ENCODE results near the gene HMGB3. TPM values are rescaled to one million over a fixed set of nuclear protein-coding genes. Genes with fewer than 3 reads are reported as not detected.

Gene HMGB3
- total RNA-seq, 1 experiment from 2014 or later = 373 TPM

DNA sequence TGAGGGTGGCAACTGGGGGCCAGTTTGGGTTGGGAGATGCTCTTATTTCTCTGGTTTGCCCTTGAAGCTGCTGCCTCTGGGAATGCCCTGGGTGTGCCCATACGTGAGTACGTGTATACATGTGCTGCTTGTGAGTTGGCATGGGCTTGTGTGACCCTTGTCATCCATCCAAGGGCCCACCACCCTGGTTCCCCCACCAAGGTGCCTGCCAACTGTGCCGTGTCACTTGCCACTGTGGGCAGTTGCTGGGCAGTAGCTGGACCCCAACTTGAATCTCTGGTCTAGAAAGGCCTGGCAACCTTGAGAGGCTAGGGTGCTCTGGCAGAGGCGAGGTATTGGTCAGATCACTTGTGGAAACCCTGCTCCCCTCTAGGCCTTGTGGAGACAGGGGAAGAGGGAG is 2.4 kb upstream of the HMGB3 start:
- H3K14ac ChIP-seq (ENCODE audit: insufficient read depth, low read length) = no peak overlapping the region; the same call in 1 of the 2 replicates
- H4K20me1 ChIP-seq (ENCODE audit: control insufficient read depth, insufficient read depth, insufficient read length) = no peaks in the 10 kb centered on the region
- H2BK120ac ChIP-seq (ENCODE audit: low read depth, low read length, poor library complexity, severe bottlenecking) = no peak overlapping the region
- no peak overlapping the region for H4K5ac ChIP-seq (ENCODE audit: insufficient read length, low read depth, low read length)
- no peak overlapping the region for H2BK12ac ChIP-seq (ENCODE audit: insufficient read length, low read depth, low read length)
- Mint-ChIP-seq H3K4me3 (no peak overlapping the region), H3K27ac (no peak overlapping the region; a peak in 1 of 7 replicates), H3K9me3 (peaks cover 48 to 57% of the 10 kb centered on the region in 2 experiments), H3K27me3 (ENCODE audit: low read depth) (peaks cover 20% of the 10 kb centered on the region), H3K4me1 (peaks cover 3 to 23% of the 10 kb centered on the region in 2 experiments), H3K36me3 (ENCODE audit: insufficient read depth in 1 of 3, low read depth in 3 of 3) (peaks cover 12 to 16% (median 15%) of the 10 kb centered on the region in 3 experiments)
- H2AK5ac ChIP-seq (ENCODE audit: insufficient read length, low read length) = no peak overlapping the region
- H3K9me3 ChIP-seq (ENCODE audit: control insufficient read depth, low read depth, low read length) = no peaks in the 10 kb centered on the region
- no peak overlapping the region for H3K9ac ChIP-seq (ENCODE audit: extremely low read depth, insufficient read length, low read length)
- H2BK15ac ChIP-seq (ENCODE audit: low read depth, low read length) = no peak overlapping the region
- H3K27ac ChIP-seq (ENCODE audit: insufficient read length, low read depth, low read length) = no peak overlapping the region
- no peak overlapping the region for H3K18ac ChIP-seq (ENCODE audit: insufficient read length, low read depth, low read length)
- TF ChIP-seq, protein P1, sequence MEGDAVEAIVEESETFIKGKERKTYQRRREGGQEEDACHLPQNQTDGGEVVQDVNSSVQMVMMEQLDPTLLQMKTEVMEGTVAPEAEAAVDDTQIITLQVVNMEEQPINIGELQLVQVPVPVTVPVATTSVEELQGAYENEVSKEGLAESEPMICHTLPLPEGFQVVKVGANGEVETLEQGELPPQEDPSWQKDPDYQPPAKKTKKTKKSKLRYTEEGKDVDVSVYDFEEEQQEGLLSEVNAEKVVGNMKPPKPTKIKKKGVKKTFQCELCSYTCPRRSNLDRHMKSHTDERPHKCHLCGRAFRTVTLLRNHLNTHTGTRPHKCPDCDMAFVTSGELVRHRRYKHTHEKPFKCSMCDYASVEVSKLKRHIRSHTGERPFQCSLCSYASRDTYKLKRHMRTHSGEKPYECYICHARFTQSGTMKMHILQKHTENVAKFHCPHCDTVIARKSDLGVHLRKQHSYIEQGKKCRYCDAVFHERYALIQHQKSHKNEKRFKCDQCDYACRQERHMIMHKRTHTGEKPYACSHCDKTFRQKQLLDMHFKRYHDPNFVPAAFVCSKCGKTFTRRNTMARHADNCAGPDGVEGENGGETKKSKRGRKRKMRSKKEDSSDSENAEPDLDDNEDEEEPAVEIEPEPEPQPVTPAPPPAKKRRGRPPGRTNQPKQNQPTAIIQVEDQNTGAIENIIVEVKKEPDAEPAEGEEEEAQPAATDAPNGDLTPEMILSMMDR (conservative IDR thresholded peaks at IDR 0.05) = no peak
- H4K8ac ChIP-seq (replicated peaks; ENCODE audit: insufficient read length, low read depth, low read length) = no peak overlapping the region
- H3K23ac ChIP-seq (ENCODE audit: insufficient read length, low read depth, low read length) = no peak overlapping the region
- WGBS (ENCODE audit: extremely low coverage, insufficient read length, low lambda C conversion rate) = no CpG with 5 or more reads among the region's 4 CpGs
- H3K27me3 ChIP-seq (ENCODE audit: insufficient read depth, low read length) = no peaks in the 10 kb centered on the region
- DNase-seq = no peak
- no peak overlapping the region for H2BK20ac ChIP-seq (ENCODE audit: low read depth, low read length, poor library complexity, severe bottlenecking)
- H3T11ph ChIP-seq (ENCODE audit: low read length) = no peak overlapping the region
- no peaks in the 10 kb centered on the region for H3K79me1 ChIP-seq (ENCODE audit: insufficient read depth, low read depth, low read length, poor library complexity, severe bottlenecking)
- H2AFZ ChIP-seq (ENCODE audit: low read length) = no peak overlapping the region
- H3K23me2 ChIP-seq (ENCODE audit: insufficient read length, low read depth, low read length, poor library complexity, severe bottlenecking) = peaks cover 12% of the 10 kb centered on the region
- no peaks in the 10 kb centered on the region for H3K4me1 ChIP-seq (ENCODE audit: insufficient read depth, low read length)
- H2BK5ac ChIP-seq (ENCODE audit: insufficient read length, low read length) = no peak overlapping the region
- no peak overlapping the region for H3K56ac ChIP-seq (ENCODE audit: insufficient read length, low read depth, low read length)
- H3K79me2 ChIP-seq (ENCODE audit: insufficient read depth, low read length) = peaks cover 8% of the 10 kb centered on the region; the same call in 1 of the 2 replicates
- no peak overlapping the region for H3K4ac ChIP-seq (ENCODE audit: low read depth, low read length)
- no peak overlapping the region for H4K91ac ChIP-seq (ENCODE audit: insufficient read length, low read depth, low read length)
- H3K4me2 ChIP-seq (ENCODE audit: insufficient read depth, insufficient read length, low read length) = no peak overlapping the region
